Measurements from ENCODE around the gene PKNOX2.

PKNOX2 gene

DNA sequence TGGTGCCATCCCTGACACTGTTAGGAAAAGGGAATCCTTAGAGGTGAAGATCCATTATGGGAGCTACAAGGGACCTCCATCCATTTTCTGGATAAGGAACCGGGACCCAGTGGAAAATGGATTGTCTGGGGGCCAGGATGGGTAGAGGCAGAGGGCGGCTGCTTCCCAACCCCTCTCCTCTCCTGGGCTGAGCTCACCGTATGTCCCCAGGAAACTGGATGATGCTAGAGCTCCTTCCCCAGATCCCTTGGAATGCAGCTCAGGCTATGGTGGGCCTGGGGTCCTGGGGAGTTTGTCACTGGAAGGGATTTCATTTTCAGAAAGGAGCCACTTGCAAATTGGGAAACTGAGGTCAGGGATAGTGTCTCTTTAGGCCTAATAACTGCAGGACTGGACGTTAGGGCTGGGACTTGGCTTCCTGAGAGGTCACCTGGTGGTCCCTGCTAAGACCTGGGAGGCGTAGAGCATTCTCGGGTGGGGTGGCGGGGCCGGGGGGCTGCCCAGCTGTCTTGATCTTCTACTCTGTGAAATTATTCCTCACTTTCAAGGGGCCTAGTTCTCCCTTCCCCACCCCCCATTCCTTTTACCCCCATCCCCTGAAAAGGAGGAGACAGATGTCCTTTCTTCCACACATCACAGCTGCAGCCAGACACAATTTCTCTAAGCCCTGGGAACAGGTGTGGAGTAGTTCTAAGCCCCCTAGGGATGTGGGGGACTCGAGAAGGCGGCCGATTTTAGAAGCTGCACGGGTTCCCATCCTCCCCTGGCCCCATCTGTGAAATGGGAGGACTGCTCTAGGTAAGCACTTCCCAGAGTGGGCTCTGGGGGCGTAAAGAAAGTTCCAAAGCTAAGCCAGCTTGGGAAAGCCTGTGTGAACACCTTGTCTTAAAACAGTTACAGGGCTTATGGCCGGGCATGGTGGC is 99.8 kb downstream of the PKNOX2 start:
- no peak overlapping the region for H3K4me3 ChIP-seq (replicated peaks; ENCODE audit: insufficient read depth, low read length)
- no peak overlapping the region for H3K27ac ChIP-seq (replicated peaks)
- H3K27me3 ChIP-seq (ENCODE audit: insufficient read depth, poor library complexity, severe bottlenecking) = peaks cover 13% of the 10 kb centered on the region
- TF ChIP-seq POLR2AphosphoS5 (IDR thresholded peaks at IDR 0.05; ENCODE audit: low read depth) (no peak), GABPA (IDR thresholded peaks at IDR 0.05; ENCODE audit: low read depth) (no peak), SPI1 (IDR thresholded peaks at IDR 0.05; ENCODE audit: borderline replicate concordance, low read depth) (no peak)
- TF ChIP-seq, protein P1, sequence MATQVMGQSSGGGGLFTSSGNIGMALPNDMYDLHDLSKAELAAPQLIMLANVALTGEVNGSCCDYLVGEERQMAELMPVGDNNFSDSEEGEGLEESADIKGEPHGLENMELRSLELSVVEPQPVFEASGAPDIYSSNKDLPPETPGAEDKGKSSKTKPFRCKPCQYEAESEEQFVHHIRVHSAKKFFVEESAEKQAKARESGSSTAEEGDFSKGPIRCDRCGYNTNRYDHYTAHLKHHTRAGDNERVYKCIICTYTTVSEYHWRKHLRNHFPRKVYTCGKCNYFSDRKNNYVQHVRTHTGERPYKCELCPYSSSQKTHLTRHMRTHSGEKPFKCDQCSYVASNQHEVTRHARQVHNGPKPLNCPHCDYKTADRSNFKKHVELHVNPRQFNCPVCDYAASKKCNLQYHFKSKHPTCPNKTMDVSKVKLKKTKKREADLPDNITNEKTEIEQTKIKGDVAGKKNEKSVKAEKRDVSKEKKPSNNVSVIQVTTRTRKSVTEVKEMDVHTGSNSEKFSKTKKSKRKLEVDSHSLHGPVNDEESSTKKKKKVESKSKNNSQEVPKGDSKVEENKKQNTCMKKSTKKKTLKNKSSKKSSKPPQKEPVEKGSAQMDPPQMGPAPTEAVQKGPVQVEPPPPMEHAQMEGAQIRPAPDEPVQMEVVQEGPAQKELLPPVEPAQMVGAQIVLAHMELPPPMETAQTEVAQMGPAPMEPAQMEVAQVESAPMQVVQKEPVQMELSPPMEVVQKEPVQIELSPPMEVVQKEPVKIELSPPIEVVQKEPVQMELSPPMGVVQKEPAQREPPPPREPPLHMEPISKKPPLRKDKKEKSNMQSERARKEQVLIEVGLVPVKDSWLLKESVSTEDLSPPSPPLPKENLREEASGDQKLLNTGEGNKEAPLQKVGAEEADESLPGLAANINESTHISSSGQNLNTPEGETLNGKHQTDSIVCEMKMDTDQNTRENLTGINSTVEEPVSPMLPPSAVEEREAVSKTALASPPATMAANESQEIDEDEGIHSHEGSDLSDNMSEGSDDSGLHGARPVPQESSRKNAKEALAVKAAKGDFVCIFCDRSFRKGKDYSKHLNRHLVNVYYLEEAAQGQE (IDR thresholded peaks at IDR 0.05; ENCODE audit: insufficient replicate concordance, low read depth) = no peak
- TF ChIP-seq, protein P2, sequence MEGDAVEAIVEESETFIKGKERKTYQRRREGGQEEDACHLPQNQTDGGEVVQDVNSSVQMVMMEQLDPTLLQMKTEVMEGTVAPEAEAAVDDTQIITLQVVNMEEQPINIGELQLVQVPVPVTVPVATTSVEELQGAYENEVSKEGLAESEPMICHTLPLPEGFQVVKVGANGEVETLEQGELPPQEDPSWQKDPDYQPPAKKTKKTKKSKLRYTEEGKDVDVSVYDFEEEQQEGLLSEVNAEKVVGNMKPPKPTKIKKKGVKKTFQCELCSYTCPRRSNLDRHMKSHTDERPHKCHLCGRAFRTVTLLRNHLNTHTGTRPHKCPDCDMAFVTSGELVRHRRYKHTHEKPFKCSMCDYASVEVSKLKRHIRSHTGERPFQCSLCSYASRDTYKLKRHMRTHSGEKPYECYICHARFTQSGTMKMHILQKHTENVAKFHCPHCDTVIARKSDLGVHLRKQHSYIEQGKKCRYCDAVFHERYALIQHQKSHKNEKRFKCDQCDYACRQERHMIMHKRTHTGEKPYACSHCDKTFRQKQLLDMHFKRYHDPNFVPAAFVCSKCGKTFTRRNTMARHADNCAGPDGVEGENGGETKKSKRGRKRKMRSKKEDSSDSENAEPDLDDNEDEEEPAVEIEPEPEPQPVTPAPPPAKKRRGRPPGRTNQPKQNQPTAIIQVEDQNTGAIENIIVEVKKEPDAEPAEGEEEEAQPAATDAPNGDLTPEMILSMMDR (IDR thresholded peaks at IDR 0.05; ENCODE audit: insufficient read depth, low read length) = no peak
- DNase-seq (ENCODE audit: low read depth in 1 of 2, low spot score in 1 of 2) = no peak

DNA sequence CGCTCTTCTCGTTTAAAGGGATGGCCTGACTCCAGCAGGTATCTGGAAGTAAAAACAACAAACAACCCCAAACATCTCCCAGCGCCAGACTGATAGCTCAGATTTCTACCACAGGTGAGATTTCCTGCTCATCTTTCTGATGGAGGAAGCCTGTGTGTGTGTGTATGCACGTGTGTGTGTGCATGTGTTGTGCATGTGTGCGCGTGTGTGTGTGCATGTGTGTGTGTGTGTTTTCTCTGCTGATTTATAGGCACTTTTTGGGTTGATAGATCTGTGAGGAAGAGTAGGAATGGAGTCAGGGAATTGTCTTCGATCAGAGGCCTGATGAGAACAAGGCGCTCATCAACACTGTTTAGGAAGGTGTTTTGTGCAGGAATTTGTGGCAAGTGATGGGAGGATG is 103.0 kb downstream of the PKNOX2 start:
- Histone ChIP-seq H3K27ac (replicated peaks) (no peak overlapping the region), H3K27me3 (ENCODE audit: insufficient read depth, poor library complexity, severe bottlenecking) (peaks cover 12% of the 10 kb centered on the region), H3K4me3 (replicated peaks; ENCODE audit: insufficient read depth, low read length) (no peak overlapping the region)
- no peak for DNase-seq (ENCODE audit: low read depth in 1 of 2, low spot score in 1 of 2)
- TF ChIP-seq SPI1 (IDR thresholded peaks at IDR 0.05; ENCODE audit: borderline replicate concordance, low read depth) = no peak
- no peak for TF ChIP-seq POLR2AphosphoS5 (IDR thresholded peaks at IDR 0.05; ENCODE audit: low read depth)
- TF ChIP-seq, protein P2 (IDR thresholded peaks at IDR 0.05; ENCODE audit: insufficient read depth, low read length) = no peak
- TF ChIP-seq, protein P1 (IDR thresholded peaks at IDR 0.05; ENCODE audit: insufficient replicate concordance, low read depth) = no peak
- no peak for TF ChIP-seq GABPA (IDR thresholded peaks at IDR 0.05; ENCODE audit: low read depth)

DNA sequence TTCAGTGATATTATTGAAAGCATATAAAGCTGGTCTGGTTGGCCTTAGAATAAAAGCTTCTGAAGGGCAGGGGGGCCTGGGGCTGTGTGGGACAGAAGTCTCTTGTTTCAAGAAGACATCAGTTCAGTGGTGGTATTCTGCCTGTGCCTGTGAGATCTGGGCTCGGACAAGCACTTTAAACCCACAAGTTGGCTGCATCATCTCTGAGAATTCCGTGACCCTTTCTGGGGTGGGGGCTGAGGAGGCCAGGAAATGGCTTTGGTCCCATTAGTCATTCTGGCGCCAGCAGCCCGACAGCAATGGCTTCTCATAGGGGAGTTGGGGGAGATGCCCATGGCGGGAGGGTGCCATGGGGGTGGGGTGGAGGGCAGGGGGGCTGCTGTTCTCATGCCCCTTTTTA is 104.1 kb downstream of the PKNOX2 start:
- DNase-seq (ENCODE audit: low read depth in 1 of 2, low spot score in 1 of 2) = no peak
- Histone ChIP-seq H3K27ac (replicated peaks) (no peak overlapping the region), H3K27me3 (ENCODE audit: insufficient read depth, poor library complexity, severe bottlenecking) (peaks cover 4% of the 10 kb centered on the region), H3K4me3 (replicated peaks; ENCODE audit: insufficient read depth, low read length) (no peak overlapping the region)
- TF ChIP-seq, protein P2 (IDR thresholded peaks at IDR 0.05; ENCODE audit: insufficient read depth, low read length) = no peak
- TF ChIP-seq, protein P1 (IDR thresholded peaks at IDR 0.05; ENCODE audit: insufficient replicate concordance, low read depth) = no peak
- TF ChIP-seq SPI1 (IDR thresholded peaks at IDR 0.05; ENCODE audit: borderline replicate concordance, low read depth) (no peak), GABPA (IDR thresholded peaks at IDR 0.05; ENCODE audit: low read depth) (no peak), POLR2AphosphoS5 (IDR thresholded peaks at IDR 0.05; ENCODE audit: low read depth) (no peak)
